SK-N-MC (cell line): ENCODE data around the gene AKR1A1.

Source experiments
- EZH2 ChIP-seq: fragments of 200-600 bp; sonication (generic); IDR thresholded peaks from one replicate; pipeline ENCODE4 v1.6.1; 2017; ENCODE audit warnings: antibody characterized with exemption
- POLR2AphosphoS5 ChIP-seq: IDR thresholded peaks from 2 replicates; pipeline ENCODE4 v1.6.1; 2012; ENCODE audit warnings: mild to moderate bottlenecking, low read depth, low read length, borderline replicate concordance

GRCh38 chr1:45586769-45587168 lies 36.1 kb downstream of the AKR1A1 start:
- no peak for TF ChIP-seq POLR2AphosphoS5
- TF ChIP-seq EZH2, result no peak
